ENCODE measurements around the gene MYO1G. TPM values are rescaled to one million over a fixed set of nuclear protein-coding genes. Genes with fewer than 3 reads are reported as not detected.
A peak's percentile ranks its signal among the peaks of the same experiment; 100 is the strongest.

MYO1G gene
- total and polyA plus RNA-seq, 9 of the 15 experiments (the other 6 are each of a cell fraction or from before 2014, with no cell fraction given), result 0.03 to 0.62 (median 0.13) TPM; not detected in 1

DNA sequence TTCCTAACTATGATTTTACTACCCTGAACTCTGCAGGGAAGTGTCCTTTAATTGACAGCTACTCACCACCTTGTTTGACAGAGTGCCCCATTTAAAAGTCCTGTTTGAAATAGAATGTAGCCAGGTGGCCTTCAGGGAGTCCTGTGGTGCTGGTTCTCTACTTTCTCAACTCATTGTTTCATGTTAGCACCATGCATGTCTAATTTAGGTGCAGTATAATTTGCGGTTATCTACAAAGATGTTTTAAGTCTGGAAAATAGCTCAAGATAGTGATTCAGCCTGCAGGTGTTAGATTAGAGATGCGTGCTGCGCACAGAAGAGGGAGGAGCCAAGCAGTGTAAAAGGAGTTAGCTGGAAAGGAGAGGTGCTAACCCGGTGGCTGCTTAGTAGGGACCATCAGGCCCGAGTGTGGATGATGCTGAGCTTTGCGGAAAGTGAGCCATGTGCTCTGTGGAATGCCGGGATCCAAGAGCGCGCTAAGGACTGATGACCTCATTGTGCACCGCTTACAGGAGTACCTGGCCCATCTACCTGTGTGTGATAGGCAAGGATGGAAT, 22.4 kb upstream of the MYO1G start (continued):
- TF ChIP-seq, protein P1, sequence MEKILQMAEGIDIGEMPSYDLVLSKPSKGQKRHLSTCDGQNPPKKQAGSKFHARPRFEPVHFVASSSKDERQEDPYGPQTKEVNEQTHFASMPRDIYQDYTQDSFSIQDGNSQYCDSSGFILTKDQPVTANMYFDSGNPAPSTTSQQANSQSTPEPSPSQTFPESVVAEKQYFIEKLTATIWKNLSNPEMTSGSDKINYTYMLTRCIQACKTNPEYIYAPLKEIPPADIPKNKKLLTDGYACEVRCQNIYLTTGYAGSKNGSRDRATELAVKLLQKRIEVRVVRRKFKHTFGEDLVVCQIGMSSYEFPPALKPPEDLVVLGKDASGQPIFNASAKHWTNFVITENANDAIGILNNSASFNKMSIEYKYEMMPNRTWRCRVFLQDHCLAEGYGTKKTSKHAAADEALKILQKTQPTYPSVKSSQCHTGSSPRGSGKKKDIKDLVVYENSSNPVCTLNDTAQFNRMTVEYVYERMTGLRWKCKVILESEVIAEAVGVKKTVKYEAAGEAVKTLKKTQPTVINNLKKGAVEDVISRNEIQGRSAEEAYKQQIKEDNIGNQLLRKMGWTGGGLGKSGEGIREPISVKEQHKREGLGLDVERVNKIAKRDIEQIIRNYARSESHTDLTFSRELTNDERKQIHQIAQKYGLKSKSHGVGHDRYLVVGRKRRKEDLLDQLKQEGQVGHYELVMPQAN (IDR thresholded peaks at IDR 0.05; ENCODE audit: borderline replicate concordance), result peak; percentile 64; the same call in 1 of the 2 replicates
- no peak for TF ChIP-seq NCOA2 (IDR thresholded peaks at IDR 0.05; ENCODE audit: partially characterized antibody in 2 of 2)
- TF ChIP-seq, protein P2, sequence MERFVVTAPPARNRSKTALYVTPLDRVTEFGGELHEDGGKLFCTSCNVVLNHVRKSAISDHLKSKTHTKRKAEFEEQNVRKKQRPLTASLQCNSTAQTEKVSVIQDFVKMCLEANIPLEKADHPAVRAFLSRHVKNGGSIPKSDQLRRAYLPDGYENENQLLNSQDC (CRISPR knock-in tag; IDR thresholded peaks at IDR 0.05), result no peak
- peak; percentile 77 for TF ChIP-seq ZKSCAN1 (IDR thresholded peaks at IDR 0.05; ENCODE audit: low read depth, low read length)
- no peak for TF ChIP-seq MYNN (IDR thresholded peaks at IDR 0.05)
- no peak for TF ChIP-seq MYNN (CRISPR knock-in tag; IDR thresholded peaks at IDR 0.05)
- no peak for TF ChIP-seq NEUROD1 (IDR thresholded peaks at IDR 0.05; ENCODE audit: borderline replicate concordance, low read depth, low read length, partially characterized antibody)
- no peak for TF ChIP-seq ZNF197 (CRISPR knock-in tag; IDR thresholded peaks at IDR 0.05; ENCODE audit: low read depth)
